Measurements from ENCODE around the gene EPB41L1.

The EPB41L1 gene

DNA sequence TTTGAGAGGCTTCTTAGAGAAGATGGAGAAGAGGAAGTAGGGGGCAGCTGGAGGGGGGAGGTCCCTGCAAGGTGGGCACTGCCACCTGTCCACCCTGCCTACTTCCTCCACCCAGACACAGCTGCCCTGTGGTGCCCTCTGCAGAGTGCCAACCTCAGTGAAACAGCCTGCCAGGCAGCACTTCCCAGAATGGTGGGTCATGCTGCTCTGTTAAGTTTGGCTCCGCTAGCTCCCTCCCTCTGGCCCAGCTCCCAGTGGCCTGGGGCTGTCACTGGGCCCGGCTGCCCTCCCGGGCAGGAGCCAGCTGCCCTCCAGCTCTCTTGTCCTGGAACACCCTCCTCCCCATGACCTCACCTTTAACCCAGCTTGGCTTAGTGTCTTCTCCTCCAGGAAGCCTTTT lies 5.1 kb upstream of the EPB41L1 start:
- no peak for TF ChIP-seq ZFX (IDR thresholded peaks at IDR 0.05)
- TF ChIP-seq, protein P1, sequence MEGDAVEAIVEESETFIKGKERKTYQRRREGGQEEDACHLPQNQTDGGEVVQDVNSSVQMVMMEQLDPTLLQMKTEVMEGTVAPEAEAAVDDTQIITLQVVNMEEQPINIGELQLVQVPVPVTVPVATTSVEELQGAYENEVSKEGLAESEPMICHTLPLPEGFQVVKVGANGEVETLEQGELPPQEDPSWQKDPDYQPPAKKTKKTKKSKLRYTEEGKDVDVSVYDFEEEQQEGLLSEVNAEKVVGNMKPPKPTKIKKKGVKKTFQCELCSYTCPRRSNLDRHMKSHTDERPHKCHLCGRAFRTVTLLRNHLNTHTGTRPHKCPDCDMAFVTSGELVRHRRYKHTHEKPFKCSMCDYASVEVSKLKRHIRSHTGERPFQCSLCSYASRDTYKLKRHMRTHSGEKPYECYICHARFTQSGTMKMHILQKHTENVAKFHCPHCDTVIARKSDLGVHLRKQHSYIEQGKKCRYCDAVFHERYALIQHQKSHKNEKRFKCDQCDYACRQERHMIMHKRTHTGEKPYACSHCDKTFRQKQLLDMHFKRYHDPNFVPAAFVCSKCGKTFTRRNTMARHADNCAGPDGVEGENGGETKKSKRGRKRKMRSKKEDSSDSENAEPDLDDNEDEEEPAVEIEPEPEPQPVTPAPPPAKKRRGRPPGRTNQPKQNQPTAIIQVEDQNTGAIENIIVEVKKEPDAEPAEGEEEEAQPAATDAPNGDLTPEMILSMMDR (conservative IDR thresholded peaks at IDR 0.05), result no peak
- peak overlapping the region; percentile 2; the same call in 1 of the 2 replicates for H3K27ac ChIP-seq

DNA sequence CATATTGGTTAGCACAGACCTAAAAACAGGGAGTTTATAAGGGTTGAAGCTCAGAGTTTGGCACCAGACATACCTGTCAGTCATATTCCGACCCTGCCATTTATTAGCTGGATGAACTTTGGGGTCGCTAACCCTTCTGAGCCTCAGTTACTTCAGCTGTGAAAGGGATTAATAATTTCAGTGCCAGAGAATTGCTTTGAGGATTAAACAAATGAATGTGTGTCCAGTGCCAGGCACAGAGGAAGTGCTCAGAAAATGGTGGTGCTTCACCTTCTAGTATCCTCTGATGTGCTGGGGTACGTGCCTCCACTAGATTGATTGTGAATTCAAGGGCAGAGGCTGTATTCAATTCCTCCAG lies 4.1 kb upstream of the EPB41L1 start:
- TF ChIP-seq, protein P1 (conservative IDR thresholded peaks at IDR 0.05), result no peak
- no peak for TF ChIP-seq ZFX (IDR thresholded peaks at IDR 0.05)
- H3K27ac ChIP-seq, result no peak overlapping the region

DNA sequence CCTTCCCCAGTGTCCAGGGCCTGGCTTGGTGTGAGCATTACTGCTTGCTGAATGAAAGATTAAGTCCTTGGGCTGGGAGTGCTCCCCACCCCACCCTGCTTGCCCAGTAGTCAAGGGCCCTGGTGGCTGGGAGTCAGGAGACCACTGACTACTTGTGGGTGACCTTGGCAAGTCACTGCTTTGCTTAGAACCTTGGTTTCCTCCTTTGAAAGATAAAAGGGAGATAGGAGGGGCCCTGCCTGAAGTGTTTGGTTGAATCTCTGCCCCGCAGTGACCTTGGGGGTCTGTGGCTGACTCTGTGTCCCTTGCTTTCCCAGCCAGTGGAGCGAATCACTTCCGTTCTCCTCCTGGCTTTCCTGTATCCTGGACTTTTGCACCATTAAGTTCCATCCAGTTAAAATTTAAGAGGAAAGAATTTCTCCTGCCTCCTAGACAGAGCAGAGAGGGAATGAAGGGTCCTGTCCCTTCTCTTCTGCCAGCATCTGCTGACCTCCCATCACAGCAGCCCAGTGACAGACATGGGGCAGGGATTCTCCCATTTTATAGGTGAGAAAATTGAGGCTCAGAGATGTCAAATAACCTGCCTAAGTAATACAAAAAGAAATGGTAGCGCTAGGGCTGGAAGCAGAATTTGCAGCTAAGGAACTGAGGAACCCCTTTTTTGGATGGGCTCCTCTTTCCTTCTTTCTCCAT lies 3.5 kb upstream of the EPB41L1 start:
- no peak overlapping the region for H3K27ac ChIP-seq
- no peak for TF ChIP-seq ZFX (IDR thresholded peaks at IDR 0.05)
- TF ChIP-seq, protein P1 (conservative IDR thresholded peaks at IDR 0.05), result no peak

DNA sequence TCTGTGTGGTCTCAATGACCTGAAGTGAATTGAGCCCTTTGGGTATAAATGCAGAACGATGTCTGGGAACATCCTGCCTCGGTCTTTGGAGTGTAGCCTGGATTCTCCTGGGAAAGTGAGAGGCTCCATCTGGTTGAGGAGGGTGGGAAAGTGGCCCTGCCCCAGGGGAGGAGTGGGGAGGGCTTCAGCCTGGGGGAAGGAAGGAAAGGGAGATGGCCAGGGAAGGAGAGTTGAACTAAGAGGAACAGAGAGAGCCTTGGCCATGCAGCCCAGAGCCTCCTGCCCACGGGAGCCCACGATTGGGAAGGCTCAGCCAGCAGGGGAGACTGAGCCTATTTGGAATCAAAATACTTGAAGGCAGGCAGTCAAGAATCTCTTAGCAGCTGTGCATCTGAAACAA lies 2.3 kb upstream of the EPB41L1 start:
- TF ChIP-seq, protein P1 (conservative IDR thresholded peaks at IDR 0.05), result no peak
- H3K27ac ChIP-seq, result no peak overlapping the region

DNA sequence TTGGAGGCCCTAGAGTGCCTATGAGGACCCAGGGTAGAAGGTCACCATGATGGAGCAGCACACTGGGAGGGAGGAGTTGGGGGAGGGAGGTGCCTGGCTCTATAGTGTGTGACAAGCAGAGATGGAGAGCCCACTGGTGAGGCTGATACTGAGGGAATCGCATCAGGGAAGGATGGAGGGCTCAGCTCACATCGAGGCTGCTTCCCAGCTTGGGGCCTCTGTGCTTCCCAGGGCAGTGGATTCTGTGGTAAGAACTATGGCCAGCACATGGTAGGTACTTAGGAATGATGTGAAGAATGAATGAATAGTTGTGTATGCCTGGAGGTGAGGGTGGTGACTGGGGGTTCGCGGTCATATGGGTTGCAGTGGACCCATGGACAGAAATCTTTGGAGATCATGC lies 1.3 kb upstream of the EPB41L1 start:
- H3K27ac ChIP-seq, result peak overlapping the region; percentile 79

DNA sequence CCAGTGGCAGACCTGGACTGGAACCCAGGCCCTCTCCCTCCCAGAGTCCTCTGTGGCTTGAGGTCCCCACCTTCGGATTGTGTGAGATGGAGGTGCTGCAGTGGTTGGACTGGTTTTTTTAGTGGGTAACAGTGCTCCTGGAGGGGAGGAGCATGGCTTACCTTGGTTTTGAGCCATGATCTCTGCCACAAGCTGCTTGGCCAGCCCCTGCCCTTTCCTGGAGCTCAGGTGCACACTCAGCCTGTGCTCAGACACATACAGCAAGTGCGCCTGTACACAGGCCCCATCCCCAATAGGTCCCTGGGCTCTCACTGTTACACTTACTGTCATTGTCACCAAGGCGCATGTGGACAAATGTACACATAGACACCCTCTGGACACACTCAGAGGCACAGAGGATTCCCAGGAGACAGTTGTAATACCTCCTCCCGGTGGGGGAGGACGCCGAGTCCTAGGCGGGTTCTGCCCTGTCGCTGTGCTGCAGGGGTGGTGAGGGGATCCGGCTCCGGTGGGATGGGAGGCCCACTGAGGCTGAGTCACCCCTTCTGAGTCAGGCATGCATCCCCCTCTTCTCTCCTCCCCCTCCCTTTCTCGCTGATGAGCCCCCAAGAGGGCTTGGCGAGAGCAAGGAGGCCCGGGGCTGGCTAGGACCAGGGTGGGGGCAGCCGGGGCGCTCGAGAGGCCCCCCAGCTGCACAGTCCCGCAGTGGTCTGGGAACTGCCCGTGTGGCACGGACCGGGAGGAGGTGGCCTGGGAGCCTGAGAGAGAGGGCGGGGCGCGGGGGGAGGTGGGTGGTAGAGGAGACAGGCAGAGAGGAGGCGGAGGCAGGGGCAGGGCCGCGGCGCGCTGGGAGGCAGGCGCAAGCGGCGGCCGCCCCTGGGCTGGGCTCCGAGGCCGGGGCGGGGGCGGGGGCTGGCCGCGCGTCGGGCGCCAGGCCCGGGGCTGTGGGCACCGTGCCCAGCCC lies 522 bp upstream of the EPB41L1 start:
- H3K27ac ChIP-seq, result peak overlapping the region; percentile 79
- TF ChIP-seq, protein P1 (conservative IDR thresholded peaks at IDR 0.05), result no peak
- TF ChIP-seq ZFX (IDR thresholded peaks at IDR 0.05), result no peak

More for the DNA sequence above, 1.3 kb upstream of the EPB41L1 start:
- TF ChIP-seq, protein P1 (conservative IDR thresholded peaks at IDR 0.05), result no peak
- no peak for TF ChIP-seq ZFX (IDR thresholded peaks at IDR 0.05)

DNA sequence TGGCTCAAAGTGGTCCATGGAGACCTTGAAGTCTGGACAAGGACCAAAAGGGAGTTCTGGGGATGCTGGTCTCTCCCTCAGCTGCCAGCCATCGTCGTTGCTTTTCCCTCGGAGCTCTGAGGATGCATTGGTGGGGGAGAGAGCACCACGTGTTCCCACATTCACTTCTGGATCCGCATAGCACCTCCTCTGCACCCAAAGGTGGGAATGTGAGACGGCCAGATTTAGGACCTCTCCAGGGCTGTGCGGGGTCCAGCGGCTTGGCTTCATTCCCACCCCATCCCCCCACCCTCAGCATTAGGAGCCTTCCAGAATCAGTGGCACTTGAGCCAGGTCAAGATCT lies 1.1 kb downstream of the EPB41L1 start:
- TF ChIP-seq, protein P1 (conservative IDR thresholded peaks at IDR 0.05), result no peak
- TF ChIP-seq ZFX (IDR thresholded peaks at IDR 0.05), result no peak
- H3K27ac ChIP-seq, result no peak overlapping the region
